DND-41 (cell line): ENCODE measurements around the gene SRP14.

ENCODE experiments used
- ATAC-seq: fragments of 200-7000 bp; cut with Tn5 transposase; 3 replicates; pipeline ENCODE4 v1.9.1; 2021; ENCODE audit warnings: low read depth; ENCODE audit not compliant: insufficient read depth
- DNase-seq: peaks from one replicate; pipeline ENCODE4 v3.0.0-alpha.2; 2020
- H2AFZ ChIP-seq: 2 replicates; pipeline ENCODE4 v1.6.0; 2012; ENCODE audit warnings: low read depth, low read length
- H3K27ac ChIP-seq: 2 replicates; pipeline ENCODE4 v1.5.1; 2012; ENCODE audit warnings: low read length, inconsistent platforms
- H3K27me3 ChIP-seq: fragments of 200-600 bp; sonication (generic); 2 replicates; pipeline ENCODE4 v1.6.0; 2012; ENCODE audit warnings: low read length, mild to moderate bottlenecking, inconsistent platforms; ENCODE audit not compliant: insufficient read depth, poor library complexity
- H3K36me3 ChIP-seq: 2 replicates; pipeline ENCODE4 v1.5.1; 2012; ENCODE audit warnings: low read length, inconsistent platforms; ENCODE audit not compliant: insufficient read depth
- H3K4me1 ChIP-seq: 2 replicates; pipeline ENCODE4 v1.5.1; 2012; ENCODE audit warnings: mild to moderate bottlenecking, low read length; ENCODE audit not compliant: insufficient read depth
- H3K4me2 ChIP-seq: 2 replicates; pipeline ENCODE4 v1.6.0; 2012; ENCODE audit warnings: mild to moderate bottlenecking, moderate library complexity, low read length, inconsistent platforms; ENCODE audit not compliant: insufficient read depth
- H3K4me3 ChIP-seq, 2 experiments: fragments of 200-600 bp in 1 of 2; shearing (Covaris generic) in 1 of 2; 2 replicates each; pipeline ENCODE4 v1.5.1; 2012 to 2016; ENCODE audit warnings: inconsistent platforms in 2 of 2, low read length in 2 of 2, mild to moderate bottlenecking in 2 of 2, low read depth in 1 of 2, moderate library complexity in 1 of 2
- H3K79me2 ChIP-seq: 2 replicates; pipeline ENCODE4 v1.6.0; 2012; ENCODE audit warnings: low read length, inconsistent platforms; ENCODE audit not compliant: insufficient read depth
- H3K9ac ChIP-seq: 2 replicates; pipeline ENCODE4 v1.6.0; 2012; ENCODE audit warnings: low read depth, mild to moderate bottlenecking, inconsistent platforms, low read length, moderate library complexity
- H3K9me3 ChIP-seq: 2 replicates; pipeline ENCODE4 v1.5.1; 2012; ENCODE audit warnings: low read length, moderate library complexity, mild to moderate bottlenecking, inconsistent platforms; ENCODE audit not compliant: insufficient read depth, severe bottlenecking
- H4K20me1 ChIP-seq: 2 replicates; pipeline ENCODE4 v1.6.0; 2012; ENCODE audit warnings: low read length; ENCODE audit not compliant: insufficient read depth
- EZH2 ChIP-seq: IDR thresholded peaks from 3 replicates; pipeline ENCODE4 v1.6.1; 2012; ENCODE audit warnings: borderline replicate concordance, low read depth, mild to moderate bottlenecking, moderate library complexity, low read length, inconsistent platforms; ENCODE audit not compliant: severe bottlenecking
- TF ChIP-seq, protein P1 (sequence below): IDR thresholded peaks from 2 replicates; pipeline ENCODE4 v1.5.1; 2012; ENCODE audit warnings: borderline replicate concordance, low read length, moderate library complexity, mild to moderate bottlenecking; ENCODE audit not compliant: poor library complexity, severe bottlenecking; ENCODE audit errors: extremely low read depth

SRP14 gene

GRCh38 chr15:40085266-40085665 is 46.3 kb upstream of the SRP14 start:
- DNase-seq (no peak), ATAC-seq (no peak)
- Histone ChIP-seq H3K4me3 (no peak overlapping the region), H3K79me2 (no peaks in the 10 kb centered on the region), H3K9me3 (no peaks in the 10 kb centered on the region), H3K27ac (no peak overlapping the region), H3K36me3 (no peaks in the 10 kb centered on the region), H3K4me1 (no peaks in the 10 kb centered on the region), H4K20me1 (no peaks in the 10 kb centered on the region), H3K9ac (no peak overlapping the region), H3K4me2 (no peak overlapping the region), H2AFZ (no peak overlapping the region), H3K27me3 (no peaks in the 10 kb centered on the region)
- no peak for TF ChIP-seq EZH2
- TF ChIP-seq, protein P1, sequence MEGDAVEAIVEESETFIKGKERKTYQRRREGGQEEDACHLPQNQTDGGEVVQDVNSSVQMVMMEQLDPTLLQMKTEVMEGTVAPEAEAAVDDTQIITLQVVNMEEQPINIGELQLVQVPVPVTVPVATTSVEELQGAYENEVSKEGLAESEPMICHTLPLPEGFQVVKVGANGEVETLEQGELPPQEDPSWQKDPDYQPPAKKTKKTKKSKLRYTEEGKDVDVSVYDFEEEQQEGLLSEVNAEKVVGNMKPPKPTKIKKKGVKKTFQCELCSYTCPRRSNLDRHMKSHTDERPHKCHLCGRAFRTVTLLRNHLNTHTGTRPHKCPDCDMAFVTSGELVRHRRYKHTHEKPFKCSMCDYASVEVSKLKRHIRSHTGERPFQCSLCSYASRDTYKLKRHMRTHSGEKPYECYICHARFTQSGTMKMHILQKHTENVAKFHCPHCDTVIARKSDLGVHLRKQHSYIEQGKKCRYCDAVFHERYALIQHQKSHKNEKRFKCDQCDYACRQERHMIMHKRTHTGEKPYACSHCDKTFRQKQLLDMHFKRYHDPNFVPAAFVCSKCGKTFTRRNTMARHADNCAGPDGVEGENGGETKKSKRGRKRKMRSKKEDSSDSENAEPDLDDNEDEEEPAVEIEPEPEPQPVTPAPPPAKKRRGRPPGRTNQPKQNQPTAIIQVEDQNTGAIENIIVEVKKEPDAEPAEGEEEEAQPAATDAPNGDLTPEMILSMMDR: no peak

DNA sequence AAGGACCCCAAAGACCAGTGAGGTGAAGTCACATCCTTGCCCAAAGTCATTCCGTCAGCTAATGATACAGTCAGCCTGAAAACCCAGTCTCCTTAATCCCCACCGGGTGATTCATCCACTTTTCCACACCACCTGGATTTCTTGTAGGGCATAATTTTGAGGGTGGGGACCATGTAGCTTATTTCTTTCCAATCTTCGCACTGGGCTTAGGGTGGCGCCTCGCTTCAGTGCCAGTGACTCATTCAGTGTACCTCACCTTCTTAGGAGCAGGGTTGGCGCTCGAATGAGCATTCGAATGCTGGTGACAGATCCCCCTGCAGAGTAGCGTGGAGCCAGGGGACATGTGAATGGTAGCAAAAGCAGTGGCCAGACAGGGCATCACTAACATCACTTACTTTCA is 45.7 kb upstream of the SRP14 start:
- Histone ChIP-seq H3K36me3 (no peaks in the 10 kb centered on the region), H2AFZ (no peak overlapping the region), H3K9me3 (no peaks in the 10 kb centered on the region), H3K4me2 (no peak overlapping the region), H3K4me1 (no peaks in the 10 kb centered on the region), H4K20me1 (no peaks in the 10 kb centered on the region), H3K4me3 (no peak overlapping the region), H3K27me3 (no peaks in the 10 kb centered on the region), H3K9ac (no peak overlapping the region), H3K79me2 (no peaks in the 10 kb centered on the region), H3K27ac (no peak overlapping the region)
- ATAC-seq (no peak), DNase-seq (no peak)
- TF ChIP-seq, protein P1: no peak
- TF ChIP-seq EZH2: no peak

DNA sequence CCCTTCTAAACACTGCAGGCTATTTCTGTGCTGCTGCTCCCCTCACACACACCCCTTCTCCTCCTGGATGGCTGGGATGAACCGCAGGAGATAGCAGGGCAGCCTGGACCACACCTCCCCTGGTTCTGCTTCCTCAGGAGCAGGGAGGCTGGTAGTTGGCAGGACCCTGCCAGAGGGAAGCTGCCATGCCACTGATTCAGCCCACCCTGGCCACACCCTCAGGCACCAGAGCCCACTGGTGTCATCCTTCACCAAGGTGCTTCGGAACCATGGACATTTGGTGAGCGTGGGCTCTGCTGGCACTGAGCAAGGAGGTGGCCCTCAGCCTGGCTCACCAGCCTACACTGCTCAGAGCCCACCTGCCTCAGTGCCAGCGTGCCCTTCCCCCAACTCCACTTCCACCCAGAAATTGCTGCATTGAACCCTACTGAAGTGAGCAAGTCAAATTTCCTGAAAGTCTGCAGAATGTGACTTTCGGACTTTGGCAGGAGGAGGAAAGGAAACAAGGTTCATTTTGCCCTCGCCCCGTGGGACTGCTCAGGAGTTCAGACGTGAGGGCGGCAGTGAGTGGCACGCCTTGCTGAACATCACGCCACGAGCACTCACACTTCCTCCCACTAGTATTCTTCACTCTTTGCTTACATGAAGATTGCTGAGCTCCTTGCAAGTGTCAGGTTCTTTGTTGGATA is 43.4 kb upstream of the SRP14 start:
- Histone ChIP-seq H2AFZ (no peak overlapping the region), H3K4me2 (no peak overlapping the region), H3K79me2 (no peaks in the 10 kb centered on the region), H3K9ac (no peak overlapping the region), H3K4me1 (no peaks in the 10 kb centered on the region), H3K9me3 (no peaks in the 10 kb centered on the region), H4K20me1 (no peaks in the 10 kb centered on the region), H3K27me3 (no peaks in the 10 kb centered on the region), H3K27ac (no peak overlapping the region), H3K36me3 (no peaks in the 10 kb centered on the region), H3K4me3 (no peak overlapping the region)
- DNase-seq (no peak), ATAC-seq (no peak; the same call in 2 of the 3 replicates)
- TF ChIP-seq, protein P1: no peak
- TF ChIP-seq EZH2: no peak
